Central memory CD8-positive, alpha-beta T cell (primary cell): ENCODE measurements around the gene F8A2.
"Not testable (repeated sequence)": the region's sequence is repeated elsewhere in the genome, so short reads cannot be mapped to it uniquely, and the experiment has no call there.

ENCODE experiments used
- ATAC-seq: fragments of 150-1000 bp; cut with Tn5 transposase; replicated peaks from 2 replicates; pipeline ENCODE4 v1.10.0; 2022; ENCODE audit warnings: mild to moderate bottlenecking, moderate FRiP score, moderate number of reproducible peaks; ENCODE audit not compliant: poor library complexity, severe bottlenecking; ENCODE audit errors: extremely low read depth
- DNase-seq, 2 donors: peaks; one replicate each; pipeline ENCODE4 v3.0.0; 2021; ENCODE audit warnings: low spot score in 2 of 2
- H3K27ac Mint-ChIP-seq: one replicate; pipeline ENCODE4 v1.8.0; 2022; ENCODE audit warnings: low read depth, mild to moderate bottlenecking, moderate library complexity, mixed read lengths
- H3K27me3 Mint-ChIP-seq: one replicate; pipeline ENCODE4 v1.8.0; 2022; ENCODE audit warnings: mixed read lengths
- H3K36me3 Mint-ChIP-seq: one replicate; pipeline ENCODE4 v1.8.0; 2022; ENCODE audit warnings: mild to moderate bottlenecking, moderate library complexity, mixed read lengths; ENCODE audit not compliant: insufficient read depth
- H3K4me1 Mint-ChIP-seq: one replicate; pipeline ENCODE4 v1.8.0; 2022; ENCODE audit warnings: mixed read lengths
- H3K4me3 Mint-ChIP-seq: one replicate; pipeline ENCODE4 v1.8.0; 2022; ENCODE audit warnings: mild to moderate bottlenecking, moderate library complexity, mixed read lengths
- H3K9me3 Mint-ChIP-seq: one replicate; pipeline ENCODE4 v1.8.0; 2022; ENCODE audit warnings: mixed read lengths

Gene F8A2

DNA sequence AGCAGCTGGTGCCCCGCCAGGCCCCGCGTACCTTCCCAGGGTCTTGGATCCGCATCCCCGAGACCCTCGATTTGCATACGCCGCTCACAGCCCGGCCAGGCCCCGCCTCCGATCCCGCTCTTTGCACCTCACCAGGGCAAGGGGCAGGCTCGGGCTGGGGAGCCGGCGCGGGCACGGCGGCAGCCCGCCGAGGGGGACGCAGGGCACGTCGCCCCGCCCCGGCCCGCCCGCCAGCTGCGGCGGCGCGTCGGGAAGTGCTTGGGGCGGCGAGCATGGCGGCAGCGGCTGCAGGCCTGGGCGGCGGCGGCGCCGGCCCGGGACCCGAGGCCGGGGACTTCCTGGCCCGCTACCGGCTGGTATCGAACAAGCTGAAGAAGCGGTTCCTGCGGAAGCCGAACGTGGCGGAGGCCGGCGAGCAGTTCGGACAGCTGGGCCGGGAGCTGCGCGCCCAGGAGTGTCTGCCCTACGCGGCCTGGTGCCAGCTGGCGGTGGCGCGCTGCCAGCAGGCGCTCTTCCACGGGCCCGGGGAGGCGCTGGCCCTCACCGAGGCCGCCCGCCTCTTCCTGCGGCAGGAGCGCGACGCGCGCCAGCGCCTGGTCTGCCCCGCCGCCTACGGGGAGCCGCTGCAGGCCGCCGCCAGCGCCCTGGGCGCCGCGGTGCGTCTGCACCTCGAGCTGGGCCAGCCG, at the start of gene F8A2:
F8A2 (plus strand) TSS at position 253 of the 686 bp plus-strand sequence; CDS start at position 273, 20 bp downstream.
- ATAC-seq: peak; percentile 70
- not testable (repeated sequence) for H3K27me3 Mint-ChIP-seq, H3K27ac Mint-ChIP-seq, H3K36me3 Mint-ChIP-seq, H3K4me3 Mint-ChIP-seq, H3K9me3 Mint-ChIP-seq, DNase-seq, H3K4me1 Mint-ChIP-seq

DNA sequence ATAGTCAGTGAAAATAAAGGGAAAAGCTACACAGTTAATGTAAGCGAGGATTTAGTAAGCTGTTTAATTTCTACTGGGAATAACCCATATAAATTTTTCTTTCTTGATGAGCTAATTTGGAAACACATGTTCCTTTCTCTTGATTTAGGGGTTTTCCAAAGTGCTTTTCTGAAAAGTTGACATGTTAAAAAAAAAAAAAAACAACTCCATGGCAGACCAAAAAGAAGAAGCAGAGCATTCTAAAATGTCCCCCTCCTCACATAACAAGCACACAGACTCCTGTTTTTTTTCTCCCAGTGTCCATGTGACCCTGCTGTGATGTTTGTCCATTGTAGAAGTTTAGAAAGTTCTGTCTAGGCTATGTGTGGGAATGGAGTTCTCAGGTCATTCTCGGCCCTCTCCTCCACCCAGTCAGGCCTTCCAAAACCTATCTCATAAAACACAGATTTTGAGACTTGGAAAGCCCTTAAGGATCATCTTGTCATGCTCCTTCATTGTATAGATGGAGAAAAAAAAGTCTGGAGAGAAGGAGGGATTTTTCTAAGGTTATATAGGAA, 48.3 kb upstream of the F8A2 start:
- no peak for DNase-seq
- H3K27ac Mint-ChIP-seq: no peak overlapping the region
- no peak for ATAC-seq
- peaks cover 24% of the 10 kb centered on the region for H3K27me3 Mint-ChIP-seq
- H3K36me3 Mint-ChIP-seq: no peaks in the 10 kb centered on the region
- no peaks in the 10 kb centered on the region for H3K9me3 Mint-ChIP-seq
- H3K4me3 Mint-ChIP-seq: no peak overlapping the region
- no peaks in the 10 kb centered on the region for H3K4me1 Mint-ChIP-seq

DNA sequence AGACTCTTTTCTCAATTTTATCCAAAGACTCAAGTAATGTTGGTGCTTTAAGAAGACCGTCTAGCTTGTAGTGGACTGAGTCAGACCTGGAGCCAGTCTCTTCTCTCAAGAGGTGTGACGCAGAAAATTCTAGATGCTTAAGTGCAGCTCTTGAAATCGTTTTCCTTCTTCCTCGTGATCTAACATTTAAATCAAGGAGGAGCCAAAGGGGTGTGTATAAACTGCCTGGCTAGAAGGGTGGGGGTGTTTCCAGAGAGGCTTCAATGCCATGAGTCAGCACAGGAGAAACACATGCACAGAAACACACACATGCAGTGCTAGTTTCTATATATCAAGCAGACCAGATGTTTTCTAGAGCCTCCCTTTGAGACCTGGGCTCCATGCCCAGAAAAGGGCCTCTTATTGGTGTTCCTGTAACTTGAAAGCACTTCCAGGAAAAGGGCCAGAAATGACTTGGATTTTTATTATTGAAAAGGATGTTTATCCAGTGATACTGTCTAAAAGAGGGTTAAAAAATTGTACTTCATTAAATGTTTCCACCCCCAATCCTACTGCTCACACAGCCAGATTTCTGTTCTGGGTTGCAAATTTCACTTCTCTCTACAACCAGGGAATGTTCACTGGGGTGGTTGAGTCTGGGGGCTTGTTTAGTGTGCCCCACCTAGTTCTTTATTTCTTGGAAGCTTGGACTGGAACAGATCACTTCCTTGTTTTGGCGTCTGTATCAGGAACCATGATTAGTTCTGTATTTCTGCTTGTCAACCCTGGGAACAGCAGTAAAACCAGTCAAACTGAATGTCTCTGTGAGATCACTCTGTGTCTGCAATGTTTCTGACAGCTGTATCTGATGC, 47.2 kb upstream of the F8A2 start, which contains the start of gene CLIC2:
CLIC2 (minus strand) TSS at position 129 of the 851 bp plus-strand sequence. CDS start 187 bp downstream, outside the sequence.
- no peak within 1 kb of the TSS for H3K4me3 Mint-ChIP-seq

DNA sequence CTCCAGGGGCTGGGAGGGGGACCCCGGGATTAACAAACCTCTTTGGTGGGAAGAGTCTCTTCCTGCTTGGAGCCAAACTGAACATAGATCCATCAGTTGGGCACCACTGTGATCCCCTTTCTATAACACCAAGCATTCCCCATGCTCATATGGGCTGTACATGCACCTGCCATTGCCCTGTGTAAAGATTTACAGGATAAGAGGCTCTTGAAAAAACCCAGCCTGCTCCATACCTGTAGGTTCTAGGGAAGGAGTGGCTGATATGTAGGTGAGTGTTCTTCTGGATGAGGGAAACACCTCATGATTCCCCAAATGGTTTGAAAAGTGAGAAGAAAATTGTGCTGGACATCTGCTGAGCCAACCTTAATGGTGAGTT, 46.6 kb upstream of the F8A2 start:
- H3K36me3 Mint-ChIP-seq, H3K4me3 Mint-ChIP-seq, ATAC-seq, H3K4me1 Mint-ChIP-seq, H3K9me3 Mint-ChIP-seq, DNase-seq, H3K27me3 Mint-ChIP-seq, H3K27ac Mint-ChIP-seq: not testable (repeated sequence)

More for the DNA sequence above, 47.2 kb upstream of the F8A2 start, which contains the start of gene CLIC2:
- peaks cover 13% of the 10 kb centered on the region for H3K27me3 Mint-ChIP-seq
- H3K9me3 Mint-ChIP-seq: no peaks in the 10 kb centered on the region
- DNase-seq (no peak), ATAC-seq (no peak)
- no peaks in the 10 kb centered on the region for H3K36me3 Mint-ChIP-seq
- H3K4me1 Mint-ChIP-seq: no peaks in the 10 kb centered on the region
- H3K27ac Mint-ChIP-seq: no peak within 1 kb of the TSS

DNA sequence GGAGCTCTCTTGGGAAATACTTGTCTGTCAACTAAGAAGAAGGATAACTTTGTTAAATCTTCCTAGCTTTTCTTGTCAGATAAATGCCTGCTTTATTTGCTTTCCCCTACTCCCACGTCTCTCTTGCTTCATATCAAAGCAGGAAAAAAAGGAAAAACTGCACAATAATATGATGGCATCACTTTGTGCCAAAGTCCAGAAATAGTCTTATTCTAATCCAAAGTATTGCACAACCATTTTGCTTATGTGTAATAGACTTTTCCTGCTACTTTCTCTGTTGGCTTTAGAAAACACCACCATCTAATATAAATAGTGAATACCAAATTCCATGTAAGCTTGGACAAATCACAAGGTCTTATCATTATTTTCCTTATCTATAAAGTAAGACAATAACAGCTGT, 36.2 kb upstream of the F8A2 start:
- ATAC-seq, H3K27ac Mint-ChIP-seq, H3K4me1 Mint-ChIP-seq, H3K4me3 Mint-ChIP-seq, H3K9me3 Mint-ChIP-seq, H3K36me3 Mint-ChIP-seq, DNase-seq, H3K27me3 Mint-ChIP-seq: not testable (repeated sequence)

DNA sequence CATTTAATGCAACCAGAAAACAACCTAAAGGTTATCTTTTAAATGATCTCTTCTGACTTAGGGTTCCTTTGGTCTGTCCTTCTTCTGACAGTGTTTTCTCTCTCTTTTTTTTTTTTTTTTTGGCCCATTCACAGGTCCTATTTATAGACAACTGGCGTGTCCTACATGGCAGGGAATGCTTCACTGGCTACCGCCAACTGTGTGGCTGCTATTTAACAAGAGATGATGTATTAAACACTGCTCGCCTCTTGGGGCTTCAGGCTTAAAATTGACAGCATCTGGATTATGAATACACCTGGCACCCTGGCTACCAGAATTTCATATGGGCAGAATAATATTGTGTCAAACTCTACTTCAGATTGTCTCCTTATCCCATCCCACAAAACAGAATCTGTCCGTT, 32.4 kb upstream of the F8A2 start:
- not testable (repeated sequence) for H3K27ac Mint-ChIP-seq, H3K4me3 Mint-ChIP-seq, H3K9me3 Mint-ChIP-seq, ATAC-seq, H3K4me1 Mint-ChIP-seq, DNase-seq, H3K27me3 Mint-ChIP-seq, H3K36me3 Mint-ChIP-seq

DNA sequence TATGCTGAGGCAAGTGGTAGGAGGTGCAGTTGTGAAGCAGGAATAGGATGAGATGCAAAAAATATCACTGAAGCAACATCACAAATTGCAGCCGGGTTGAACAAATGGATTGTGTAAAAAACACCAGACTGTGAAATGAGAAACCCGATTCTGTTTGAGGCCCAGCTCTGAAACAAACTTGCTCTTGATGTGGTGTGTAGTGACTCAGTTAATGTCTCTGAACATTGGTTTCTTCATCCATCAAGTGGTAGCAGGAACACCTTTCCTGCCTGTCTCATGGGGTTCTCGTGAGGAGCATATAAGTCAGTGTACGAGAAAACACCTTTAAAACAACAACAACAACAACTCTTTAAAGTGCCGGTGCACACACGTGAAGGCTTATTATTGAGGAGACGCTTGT, 18.2 kb upstream of the F8A2 start:
- H3K27ac Mint-ChIP-seq, ATAC-seq, DNase-seq, H3K4me3 Mint-ChIP-seq, H3K36me3 Mint-ChIP-seq, H3K27me3 Mint-ChIP-seq, H3K9me3 Mint-ChIP-seq, H3K4me1 Mint-ChIP-seq: not testable (repeated sequence)

DNA sequence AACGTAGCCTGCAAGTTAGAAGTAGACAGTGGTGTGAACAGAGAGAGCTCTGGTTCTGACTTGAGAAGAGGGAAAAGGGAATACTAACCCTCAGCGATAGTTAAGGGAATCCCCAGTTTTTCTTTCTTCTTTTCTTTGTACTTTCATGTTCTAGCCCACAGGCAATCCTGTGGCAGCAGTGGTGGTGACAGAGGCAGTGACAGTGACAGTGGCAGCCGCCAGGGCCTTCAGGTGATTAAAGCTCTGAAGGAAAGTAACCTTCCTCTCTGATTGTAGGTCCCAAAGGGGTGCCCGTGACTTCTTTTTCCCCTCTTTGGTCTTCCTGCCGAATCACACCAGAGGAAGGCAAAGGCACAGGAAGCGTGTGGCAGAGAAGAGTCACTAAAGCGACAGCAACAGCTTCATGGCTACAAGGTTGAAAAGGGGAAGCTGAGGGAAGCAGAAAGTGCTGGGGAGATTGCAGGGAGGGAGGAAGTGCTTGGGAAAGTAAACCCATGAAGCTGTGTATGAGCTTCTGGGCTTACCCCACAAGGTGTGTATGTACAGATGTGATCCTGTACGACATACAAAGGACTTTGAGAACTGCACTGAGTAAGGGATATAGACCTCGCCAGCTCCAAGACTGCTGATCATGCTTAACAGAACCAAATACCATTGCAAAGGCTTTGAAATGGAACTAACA, 8.0 kb upstream of the F8A2 start:
- not testable (repeated sequence) for H3K4me1 Mint-ChIP-seq, H3K9me3 Mint-ChIP-seq, H3K4me3 Mint-ChIP-seq

DNA sequence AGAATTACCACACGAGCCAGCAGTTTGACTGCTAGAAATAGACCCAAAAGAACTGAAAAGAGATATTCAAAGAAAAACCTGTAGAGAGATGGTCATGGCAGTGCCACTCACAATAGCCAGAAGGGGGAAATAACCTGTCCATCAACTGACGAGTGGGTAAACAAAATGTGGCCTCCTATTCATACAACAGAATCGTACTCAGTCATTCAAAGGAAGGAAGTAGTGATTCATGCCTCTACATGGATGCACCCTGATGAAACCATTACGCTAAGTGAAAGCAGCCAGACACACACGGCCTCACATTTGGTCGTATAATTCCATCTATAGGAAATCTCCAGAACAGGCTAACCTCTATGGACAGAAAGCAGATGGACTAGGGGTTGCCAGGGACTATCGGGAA, 2.1 kb upstream of the F8A2 start:
- ATAC-seq: peak; percentile 8
- not testable (repeated sequence) for H3K4me1 Mint-ChIP-seq, H3K9me3 Mint-ChIP-seq, H3K27me3 Mint-ChIP-seq, H3K36me3 Mint-ChIP-seq, DNase-seq, H3K4me3 Mint-ChIP-seq, H3K27ac Mint-ChIP-seq

More for the DNA sequence above, 8.0 kb upstream of the F8A2 start:
- not testable (repeated sequence) for DNase-seq, H3K27ac Mint-ChIP-seq, H3K36me3 Mint-ChIP-seq, H3K27me3 Mint-ChIP-seq
- peak; percentile 67 for ATAC-seq

DNA sequence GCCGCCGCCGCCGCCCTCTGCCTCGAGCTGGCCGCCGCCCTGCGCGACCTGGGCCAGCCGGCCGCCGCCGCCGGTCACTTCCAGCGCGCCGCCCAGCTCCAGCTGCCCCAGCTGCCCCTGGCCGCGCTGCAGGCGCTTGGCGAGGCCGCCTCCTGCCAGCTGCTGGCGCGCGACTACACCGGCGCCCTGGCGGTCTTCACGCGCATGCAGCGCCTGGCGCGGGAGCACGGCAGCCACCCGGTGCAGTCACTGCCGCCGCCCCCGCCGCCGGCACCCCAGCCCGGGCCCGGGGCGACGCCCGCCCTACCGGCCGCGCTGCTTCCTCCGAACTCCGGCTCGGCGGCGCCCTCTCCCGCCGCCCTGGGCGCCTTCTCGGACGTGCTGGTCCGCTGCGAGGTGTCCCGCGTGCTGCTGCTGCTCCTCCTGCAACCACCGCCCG, 653 bp downstream of the F8A2 start:
- H3K9me3 Mint-ChIP-seq, H3K36me3 Mint-ChIP-seq, DNase-seq, H3K4me3 Mint-ChIP-seq, H3K27me3 Mint-ChIP-seq, H3K4me1 Mint-ChIP-seq, H3K27ac Mint-ChIP-seq: not testable (repeated sequence)
- ATAC-seq: peak; percentile 61

DNA sequence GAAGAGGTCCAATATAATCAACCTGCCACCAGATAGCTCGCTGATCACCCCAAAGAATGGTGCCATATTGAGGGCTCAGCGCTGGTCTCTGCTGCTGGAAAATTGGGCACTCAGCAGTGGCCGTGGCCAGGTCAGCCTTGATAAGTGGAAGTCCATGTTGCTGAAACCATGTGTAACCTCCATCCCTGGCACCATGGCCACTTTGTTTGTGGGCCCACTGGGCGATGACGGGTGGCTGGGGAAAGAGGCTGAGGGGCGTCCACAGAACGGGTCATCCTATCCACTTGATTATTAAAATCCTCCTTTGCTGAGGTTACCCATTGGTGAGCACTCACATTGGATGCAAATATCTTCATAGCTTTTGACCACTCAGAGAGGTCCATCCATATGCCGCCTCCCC, 7.7 kb downstream of the F8A2 start:
- no peak for DNase-seq
- Mint-ChIP-seq H3K9me3 (no peaks in the 10 kb centered on the region), H3K36me3 (peaks cover 2% of the 10 kb centered on the region), H3K27me3 (no peaks in the 10 kb centered on the region), H3K4me1 (peaks cover 26% of the 10 kb centered on the region), H3K27ac (no peak overlapping the region), H3K4me3 (no peak overlapping the region)
- no peak for ATAC-seq

DNA sequence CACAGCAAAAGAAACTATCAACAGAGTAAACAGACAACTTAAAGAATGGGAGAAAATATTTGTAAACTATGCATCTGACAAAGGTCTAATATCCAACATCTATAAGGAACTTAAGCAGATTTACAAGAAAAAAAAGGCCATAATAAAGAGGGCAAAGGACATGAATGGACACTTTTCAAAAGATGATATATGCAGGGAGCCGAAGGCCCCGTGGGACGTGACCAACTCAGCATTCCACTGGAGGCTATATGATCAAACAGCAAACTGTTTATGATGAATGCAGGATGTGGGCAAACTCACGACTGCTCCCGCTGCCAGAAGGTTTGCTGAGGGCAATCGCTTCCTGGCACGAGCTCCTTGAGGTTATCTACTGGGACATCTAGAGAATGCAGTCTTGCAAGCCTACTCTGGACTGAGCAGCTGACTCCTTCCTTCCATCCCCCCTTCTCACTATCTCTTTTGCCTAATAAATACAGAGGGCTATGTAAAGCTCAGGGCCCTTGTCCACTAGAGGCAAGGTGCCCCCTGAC, 12.9 kb downstream of the F8A2 start:
- not testable (repeated sequence) for H3K9me3 Mint-ChIP-seq, H3K36me3 Mint-ChIP-seq, DNase-seq, ATAC-seq, H3K27ac Mint-ChIP-seq, H3K27me3 Mint-ChIP-seq
- H3K4me1 Mint-ChIP-seq: peaks cover 12% of the 10 kb centered on the region
- peak overlapping the region; percentile 8 for H3K4me3 Mint-ChIP-seq
